ENCODE results near the gene TBC1D22A.

DNA sequence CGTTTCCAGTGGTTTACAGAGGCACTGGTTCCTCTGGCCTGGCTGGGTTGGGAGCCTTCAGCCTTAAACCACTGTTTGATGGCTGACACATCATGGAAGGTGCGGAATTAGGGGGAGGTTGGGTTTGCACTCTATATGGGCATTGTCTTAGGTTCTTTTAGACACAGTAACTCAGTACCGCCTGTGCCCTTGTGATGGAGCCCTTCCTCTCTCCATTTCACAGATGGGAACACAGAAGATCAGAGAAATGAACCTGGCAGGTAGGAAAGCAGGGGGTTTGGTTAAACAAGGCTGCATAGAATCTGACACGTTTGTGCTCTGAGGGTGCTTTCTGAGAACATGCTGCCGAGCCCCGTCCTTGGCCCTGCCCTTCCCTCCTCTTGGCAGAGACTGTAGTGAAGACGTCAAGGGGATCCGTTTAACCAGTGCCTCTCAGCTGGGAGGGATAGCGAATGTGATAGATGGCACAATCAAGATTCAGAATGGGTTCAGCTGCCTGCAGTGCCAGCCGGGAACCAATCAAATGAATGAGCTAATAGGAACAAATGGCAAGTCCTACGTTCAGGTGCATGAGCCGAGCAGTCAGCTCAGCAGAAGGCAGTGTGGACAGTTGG is 228.6 kb downstream of the TBC1D22A start:
- no peak for TF ChIP-seq EZH2 (IDR thresholded peaks at IDR 0.05; ENCODE audit: borderline replicate concordance)
- TF ChIP-seq, protein P1, sequence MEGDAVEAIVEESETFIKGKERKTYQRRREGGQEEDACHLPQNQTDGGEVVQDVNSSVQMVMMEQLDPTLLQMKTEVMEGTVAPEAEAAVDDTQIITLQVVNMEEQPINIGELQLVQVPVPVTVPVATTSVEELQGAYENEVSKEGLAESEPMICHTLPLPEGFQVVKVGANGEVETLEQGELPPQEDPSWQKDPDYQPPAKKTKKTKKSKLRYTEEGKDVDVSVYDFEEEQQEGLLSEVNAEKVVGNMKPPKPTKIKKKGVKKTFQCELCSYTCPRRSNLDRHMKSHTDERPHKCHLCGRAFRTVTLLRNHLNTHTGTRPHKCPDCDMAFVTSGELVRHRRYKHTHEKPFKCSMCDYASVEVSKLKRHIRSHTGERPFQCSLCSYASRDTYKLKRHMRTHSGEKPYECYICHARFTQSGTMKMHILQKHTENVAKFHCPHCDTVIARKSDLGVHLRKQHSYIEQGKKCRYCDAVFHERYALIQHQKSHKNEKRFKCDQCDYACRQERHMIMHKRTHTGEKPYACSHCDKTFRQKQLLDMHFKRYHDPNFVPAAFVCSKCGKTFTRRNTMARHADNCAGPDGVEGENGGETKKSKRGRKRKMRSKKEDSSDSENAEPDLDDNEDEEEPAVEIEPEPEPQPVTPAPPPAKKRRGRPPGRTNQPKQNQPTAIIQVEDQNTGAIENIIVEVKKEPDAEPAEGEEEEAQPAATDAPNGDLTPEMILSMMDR (IDR thresholded peaks at IDR 0.05; ENCODE audit: poor library complexity) = no peak
- TF ChIP-seq EZH2phosphoT487 (IDR thresholded peaks at IDR 0.05; ENCODE audit: low read depth, severe bottlenecking, unreplicated experiment) = no peak
